Right renal cortex interstitium (tissue), 3 donors: ENCODE measurements around the gene PCAT7. TPM values are rescaled to one million over a fixed set of nuclear protein-coding genes. Genes with fewer than 3 reads are reported as not detected.
"Not testable (repeated sequence)": the region's sequence is repeated elsewhere in the genome, so short reads cannot be mapped to it uniquely, and the experiment has no call there.

Source experiments
- DNase-seq, 3 donors: peaks; one replicate each; pipeline ENCODE4 v3.0.0-alpha.2; 2013; ENCODE audit warnings: low read depth in 3 of 3, low spot score in 2 of 3
- polyA plus RNA-seq, 3 donors: library from polyadenylated mRNA; unstranded; fragments of 120-200 nt; gene quantifications; one replicate each; pipeline ENCODE4 v1.2.1, GENCODE V29; 2013; ENCODE audit not compliant: insufficient read length in 3 of 3

The PCAT7 gene
- polyA plus RNA-seq, 3 donors, result 0.21 to 0.54 (median 0.50) TPM

- no peak for DNase-seq
These were observed 5.4 kb downstream of the PCAT7 start for GRCh38 chr9:94560237-94560636.

DNA sequence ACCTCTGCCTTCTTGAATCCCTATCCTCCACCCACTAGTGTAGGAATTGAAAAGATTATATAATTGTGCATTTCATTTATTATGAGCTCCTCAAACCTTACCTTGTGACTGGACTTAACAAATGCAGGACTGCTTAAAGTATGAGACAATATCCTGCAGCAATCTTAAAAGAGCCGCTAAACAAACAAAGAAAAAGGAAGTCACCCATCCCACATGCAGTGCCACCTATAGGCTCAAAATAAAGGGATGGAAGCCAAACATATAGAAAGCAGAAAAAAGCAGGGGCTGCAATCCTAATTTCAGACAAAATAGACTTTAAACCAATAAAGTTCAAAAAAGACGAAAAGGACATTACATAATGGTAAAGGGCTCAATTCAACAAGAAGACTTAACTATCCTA lies 8.7 kb downstream of the PCAT7 start:
- DNase-seq, result no peak

GRCh38 chr9:94564279-94564678 lies 9.4 kb downstream of the PCAT7 start:
- not testable (repeated sequence) for DNase-seq

GRCh38 chr9:94566550-94566949 lies 11.7 kb downstream of the PCAT7 start:
- DNase-seq, result no peak

DNA sequence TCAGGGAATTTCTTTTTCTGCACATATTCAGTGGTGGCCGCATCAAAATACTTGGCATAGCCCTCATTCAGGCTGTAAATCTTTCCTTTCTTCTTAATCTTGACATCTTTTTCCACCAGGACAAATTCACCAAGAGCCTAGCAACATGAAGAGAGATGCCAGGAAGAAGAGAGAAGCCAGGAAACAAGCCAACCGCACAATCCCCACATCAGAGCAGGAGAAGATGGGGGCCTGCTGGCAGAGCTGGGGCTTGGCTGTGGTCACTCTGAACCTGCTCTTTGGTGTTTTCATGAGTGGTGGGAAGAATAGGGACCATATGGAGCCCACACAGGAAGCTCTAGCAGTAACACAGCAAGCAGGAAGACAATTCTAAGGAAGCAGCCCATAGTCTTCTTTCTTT lies 12.4 kb downstream of the PCAT7 start:
- no peak for DNase-seq

DNA sequence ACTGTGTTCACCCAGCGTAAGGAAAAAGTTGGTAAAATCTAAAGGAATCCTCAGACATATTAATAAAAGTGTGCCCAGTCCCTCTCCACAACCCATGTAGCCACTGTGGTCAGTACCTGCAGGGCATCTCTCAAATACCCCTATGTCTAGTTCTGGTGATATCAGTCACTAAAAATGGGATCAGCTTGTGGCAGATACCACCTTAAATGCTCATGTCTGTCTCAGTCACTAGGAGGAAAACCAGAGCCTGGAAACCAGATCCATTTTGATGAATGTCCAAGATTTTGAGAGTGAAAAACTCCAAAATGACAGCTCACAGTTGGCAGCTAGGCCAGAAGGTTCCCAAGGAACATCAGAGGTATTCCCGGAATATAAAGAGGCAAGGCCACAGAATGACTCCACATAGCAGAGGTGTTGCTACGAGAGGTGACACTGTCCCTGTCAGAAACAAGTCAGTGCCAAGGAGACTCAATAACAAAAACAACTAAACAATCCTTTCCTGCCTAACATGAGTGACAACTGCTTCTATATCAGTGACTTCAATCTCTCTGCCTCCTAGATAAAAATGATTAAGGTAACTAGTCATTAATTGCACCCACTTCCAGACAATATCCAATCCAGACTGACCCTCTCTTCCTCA lies 13.5 kb downstream of the PCAT7 start:
- DNase-seq, result no peak

DNA sequence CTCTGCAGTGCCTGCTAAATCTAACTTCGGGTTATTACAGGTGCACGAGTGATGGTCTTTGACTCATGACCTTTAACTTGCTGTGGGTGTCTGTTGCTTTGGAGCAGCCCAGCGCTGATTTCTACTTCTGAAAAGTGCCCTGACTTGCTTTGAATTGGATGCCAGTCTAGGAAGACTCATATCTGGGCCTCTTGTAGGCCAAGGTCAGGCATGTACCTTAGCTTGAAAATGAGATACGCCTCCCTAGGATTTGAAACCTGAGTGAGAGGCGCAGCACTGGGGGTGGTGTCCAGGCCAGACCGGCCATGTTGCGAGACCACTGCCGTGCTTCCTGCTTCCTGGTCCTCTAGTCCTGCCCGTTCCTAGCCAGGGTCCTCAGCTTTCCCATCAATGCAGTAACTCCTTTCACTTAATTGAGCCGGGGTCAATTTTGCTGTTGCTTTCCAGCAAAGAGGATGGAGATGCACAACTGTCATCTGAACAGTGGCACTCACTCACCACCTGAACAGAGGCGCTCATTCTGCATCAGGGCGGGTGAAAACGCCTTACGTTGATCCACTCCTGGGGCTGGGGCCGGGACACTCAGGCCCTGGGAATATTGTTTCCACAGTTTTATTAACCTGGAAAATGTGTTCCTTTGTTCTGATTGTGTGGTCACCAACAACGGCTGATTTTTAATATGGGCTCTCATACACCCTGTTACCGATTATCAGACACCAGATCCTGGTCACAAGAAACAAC lies 14.3 kb downstream of the PCAT7 start:
- no peak for DNase-seq

- DNase-seq, result no peak
These were observed 21.2 kb downstream of the PCAT7 start for GRCh38 chr9:94576131-94576530.

- DNase-seq, result no peak
These were observed 22.2 kb downstream of the PCAT7 start for GRCh38 chr9:94577036-94577435.

GRCh38 chr9:94577571-94577970 lies 22.7 kb downstream of the PCAT7 start:
- no peak for DNase-seq

DNA sequence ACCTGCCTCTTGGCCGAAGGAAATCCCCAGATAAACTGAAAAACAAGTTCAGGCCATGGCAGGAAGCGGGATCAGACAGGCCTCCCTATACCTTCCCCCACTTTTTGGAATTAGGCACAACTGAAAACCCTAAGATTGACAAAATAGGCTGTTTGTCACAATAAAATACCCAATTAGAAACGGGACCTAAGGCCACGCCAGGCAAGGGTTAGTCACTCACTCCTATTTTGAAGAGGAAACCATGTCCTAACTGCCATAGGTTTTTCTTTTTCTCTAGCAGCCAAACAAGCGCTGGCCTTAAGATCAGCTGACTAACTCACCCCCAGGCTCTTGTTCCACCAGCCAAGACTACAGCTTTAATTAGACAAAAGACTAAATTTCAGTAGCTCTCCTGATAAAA lies 26.8 kb downstream of the PCAT7 start:
- DNase-seq, result no peak

GRCh38 chr9:94584555-94584954 lies 29.7 kb downstream of the PCAT7 start:
- DNase-seq, result no peak

GRCh38 chr9:94586316-94586715 lies 31.4 kb downstream of the PCAT7 start:
- no peak for DNase-seq

DNA sequence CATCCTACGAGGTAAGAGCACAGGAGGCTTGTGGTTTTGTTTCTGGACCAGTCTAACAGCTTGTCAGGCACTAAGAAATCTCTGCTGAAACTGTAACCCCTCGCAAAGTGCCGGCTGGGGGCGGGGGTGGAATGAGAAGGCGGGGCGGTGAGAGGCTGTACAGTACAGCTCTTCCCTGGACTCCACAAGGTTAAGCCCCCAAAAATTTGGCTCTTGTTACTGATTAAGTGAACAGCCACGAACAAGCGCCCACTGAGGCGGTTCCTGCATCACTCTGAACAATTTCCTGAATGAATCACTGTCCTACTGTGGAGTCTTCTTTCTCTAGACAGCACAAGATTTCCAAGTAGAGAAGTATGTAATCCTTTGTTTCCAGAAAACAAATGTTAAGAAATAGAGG lies 31.9 kb downstream of the PCAT7 start:
- no peak for DNase-seq

DNA sequence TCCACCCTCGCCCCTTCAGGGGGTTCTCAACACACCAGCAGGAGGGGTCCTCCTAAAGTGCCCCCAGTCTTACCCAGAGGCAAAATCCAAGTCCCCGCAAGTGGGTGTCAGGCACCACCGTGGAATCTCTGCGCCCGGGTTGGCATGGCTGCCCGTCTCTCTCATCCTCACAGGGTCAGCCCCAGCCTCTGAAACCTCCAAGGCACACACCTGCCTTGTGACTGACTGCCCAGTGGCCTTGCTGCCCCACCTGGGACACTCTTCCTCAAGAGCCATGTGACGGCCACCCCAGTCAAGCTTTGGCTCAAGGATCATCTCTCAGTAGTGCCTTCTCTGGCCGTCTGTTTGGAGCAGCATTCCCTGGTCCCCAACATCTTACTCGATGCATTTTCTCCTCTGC lies 33.8 kb downstream of the PCAT7 start:
- no peak for DNase-seq

DNA sequence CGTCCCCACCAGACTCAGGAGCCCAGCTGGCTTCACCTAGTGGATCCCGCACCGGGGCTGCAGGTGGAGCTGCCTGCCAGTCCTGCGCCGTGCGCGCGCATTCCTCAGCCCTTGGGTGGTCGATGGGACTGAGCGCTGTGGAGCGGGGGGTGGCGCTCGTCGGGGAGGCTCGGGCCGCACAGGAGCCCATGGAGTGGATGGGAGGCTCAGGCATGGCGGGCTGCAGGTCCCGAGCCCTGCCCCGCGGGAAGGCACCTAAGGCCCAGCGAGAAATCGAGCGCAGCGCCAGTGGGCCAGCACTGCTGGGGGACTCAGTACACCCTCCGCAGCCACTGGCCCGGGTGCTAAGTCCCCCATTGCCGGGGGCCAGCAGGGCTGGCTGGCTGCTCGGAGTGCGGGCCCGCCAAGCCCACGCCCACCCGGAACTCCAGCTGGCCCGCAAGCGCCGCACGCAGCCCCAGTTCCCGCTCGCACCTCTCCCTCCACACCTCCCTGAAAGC lies 36.2 kb downstream of the PCAT7 start:
- not testable (repeated sequence) for DNase-seq

DNA sequence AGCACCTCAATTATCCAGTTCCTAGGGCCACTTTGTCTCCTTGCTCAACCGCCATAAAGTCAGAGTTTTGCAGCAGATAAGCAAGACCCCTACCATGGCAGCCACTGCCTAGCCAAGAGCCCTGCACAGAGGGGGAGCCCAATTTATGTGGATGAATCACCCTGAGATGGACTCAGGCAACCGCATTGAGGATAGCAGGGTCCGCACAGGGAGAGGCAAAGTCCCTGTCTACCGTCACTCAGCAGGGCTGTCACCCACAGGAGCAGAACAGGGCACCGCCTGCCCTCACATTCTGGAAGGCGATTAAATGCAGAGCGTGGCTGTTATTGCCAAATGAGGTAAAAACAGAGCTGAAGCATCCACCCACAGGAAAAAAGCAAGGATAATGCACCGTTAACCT lies 37.0 kb downstream of the PCAT7 start:
- DNase-seq, result no peak

DNA sequence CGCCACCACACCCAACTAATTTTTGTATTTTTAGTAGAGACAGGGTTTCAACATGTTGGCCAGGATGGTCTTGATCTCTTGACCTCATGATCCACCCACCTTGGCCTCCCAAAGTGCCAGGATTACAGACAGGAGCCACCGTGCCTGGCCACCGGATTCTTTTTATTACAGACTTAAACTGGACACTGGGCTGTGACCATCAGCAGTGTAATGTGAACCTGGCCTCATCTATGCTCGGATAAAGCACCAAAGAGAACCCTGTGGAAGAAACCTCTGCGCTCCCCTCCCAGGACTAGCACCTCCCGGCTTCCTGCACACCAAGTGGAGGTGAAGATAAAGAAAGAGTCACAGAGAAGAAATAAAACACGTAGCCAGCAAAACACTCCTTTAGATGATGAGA lies 37.8 kb downstream of the PCAT7 start:
- DNase-seq, result not testable (repeated sequence)

GRCh38 chr9:94593459-94594345 lies 38.8 kb downstream of the PCAT7 start, which contains the start of gene FBP2:
Gene FBP2, minus strand, starts transcription at chr9:94593824. Its CDS starts 98 bp downstream, at chr9:94593726.
- DNase-seq, result no peak

- no peak for DNase-seq
These were observed 44.2 kb downstream of the PCAT7 start for GRCh38 chr9:94599102-94599501.

DNA sequence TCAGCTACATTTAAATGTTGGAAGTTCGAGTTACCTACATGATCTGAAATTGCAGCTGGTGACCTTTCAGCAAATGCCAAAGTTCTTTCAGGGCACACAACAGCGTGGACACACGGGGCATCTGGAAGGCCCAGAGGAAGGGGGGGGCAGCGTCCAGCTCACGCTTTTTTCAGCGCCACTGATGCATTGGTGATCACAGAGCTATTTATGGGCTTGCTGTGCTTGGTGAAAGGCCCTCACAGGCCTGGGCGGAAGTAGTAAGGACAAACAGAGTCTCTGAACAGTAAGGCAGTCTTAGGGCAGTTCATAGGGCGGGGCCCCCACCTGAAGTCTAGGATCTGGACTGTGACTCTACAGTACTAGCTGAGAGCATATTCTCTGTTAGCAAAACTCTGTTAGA lies 45.4 kb downstream of the PCAT7 start:
- DNase-seq, result no peak
